GM12878 (cell line): Measurements from ENCODE around the gene OR2W3. TPM values are rescaled to one million over a fixed set of nuclear protein-coding genes. Genes with fewer than 3 reads are reported as not detected.

Experiments used
- ATAC-seq: fragments of 200-7000 bp; cut with Tn5 transposase; 3 replicates; pipeline ENCODE4 v1.9.1; 2020; ENCODE audit warnings: mild to moderate bottlenecking, moderate library complexity
- BruUV-seq: library from RNA; stranded (reverse); fragments of 400-500 nt; replicated peaks from 2 replicates; lab custom pipeline; 2021; lab: Mats Ljungman, UMichigan
- CTCF ChIA-PET: fragments of 300-600 bp; sonication (Branson Sonifier 250); formaldehyde crosslinking; extraction: SDS; loops from one replicate; lab custom pipeline; 2021; ENCODE audit warnings: inconsistent platforms; lab: Yijun Ruan, JAX
- POLR2A ChIA-PET: fragments of 350-600 bp; formaldehyde crosslinking; extraction: SDS; loops from one replicate; lab custom pipeline; 2021; ENCODE audit warnings: inconsistent platforms; lab: Charles Lee
- RAD21 ChIA-PET: fragments of 300-600 bp; sonication (Branson Sonifier 250); formaldehyde crosslinking; loops from one replicate; lab custom pipeline; 2023; ENCODE audit warnings: antibody characterized with exemption; ENCODE audit not compliant: unreplicated experiment; lab: Charles Lee
- SMC1A ChIA-PET: fragments of 300-600 bp; sonication (Branson Sonifier 250); formaldehyde crosslinking; loops from one replicate; lab custom pipeline; 2023; ENCODE audit not compliant: unreplicated experiment, uncharacterized antibody; lab: Charles Lee
- DNase-seq: peaks from one replicate; pipeline ENCODE4 v3.0.0-alpha.2; 2011; ENCODE audit warnings: low read depth, low spot score
- FAIRE-seq: peaks from 3 replicates; lab custom pipeline; 2011; peaks lifted over from hg19 to GRCh38; lab: Jason Lieb, UNC
- H2AFZ ChIP-seq: 2 replicates; pipeline ENCODE4 v1.6.0; 2011; ENCODE audit warnings: low read depth, low read length, control low read depth; ENCODE audit not compliant: control insufficient read depth
- H3K27ac ChIP-seq: 2 replicates; pipeline ENCODE4 v1.5.1; 2011; ENCODE audit warnings: control low read depth; ENCODE audit not compliant: control insufficient read depth, insufficient read depth
- H3K27me3 ChIP-seq, 2 experiments: replicated peaks in 1 of 2; 2 replicates each; pipeline versions ENCODE4 v1.6.0 to v1.6.1; 2011; ENCODE audit warnings: low read length in 1 of 2; ENCODE audit not compliant: control insufficient read depth in 2 of 2, insufficient read depth in 2 of 2
- H3K36me3 ChIP-seq, 2 experiments: 2 replicates each; pipeline ENCODE4 v1.5.1; 2011; ENCODE audit warnings: low read length in 1 of 2; ENCODE audit not compliant: control insufficient read depth in 2 of 2, insufficient read depth in 2 of 2
- H3K4me1 ChIP-seq: 2 replicates; pipeline ENCODE4 v1.6.1; 2011; ENCODE audit warnings: mild to moderate bottlenecking, low read length, moderate library complexity, mixed read lengths; ENCODE audit not compliant: control insufficient read depth, insufficient read depth
- H3K4me2 ChIP-seq: 2 replicates; pipeline ENCODE4 v1.6.0; 2011; ENCODE audit warnings: control low read depth; ENCODE audit not compliant: control insufficient read depth, insufficient read depth
- H3K4me3 ChIP-seq: fragments of 200-600 bp; sonication (generic); 2 replicates; pipeline ENCODE4 v1.5.1; 2016
- H3K79me2 ChIP-seq: 2 replicates; pipeline ENCODE4 v1.6.0; 2011; ENCODE audit warnings: low read length; ENCODE audit not compliant: control insufficient read depth, insufficient read depth
- H3K9ac ChIP-seq: 2 replicates; pipeline ENCODE4 v1.8.0; 2011; ENCODE audit warnings: low read length, control low read depth, mixed read lengths; ENCODE audit not compliant: control insufficient read depth, insufficient read depth
- H3K9me3 ChIP-seq: replicated peaks from 3 replicates; pipeline ENCODE4 v1.5.1; 2011; ENCODE audit warnings: mild to moderate bottlenecking, low read length; ENCODE audit not compliant: control insufficient read depth, insufficient read depth
- H4K20me1 ChIP-seq: 2 replicates; pipeline ENCODE4 v1.6.0; 2011; ENCODE audit not compliant: control insufficient read depth, insufficient read depth
- CBX5 ChIP-seq: sonication (generic); IDR thresholded peaks from 2 replicates; pipeline ENCODE4 v1.6.1; 2016; ENCODE audit warnings: low read depth, moderate library complexity, mild to moderate bottlenecking, inconsistent platforms
- NR2C2 ChIP-seq: IDR thresholded peaks from 2 replicates; pipeline ENCODE4 v1.6.1; 2011; ENCODE audit warnings: borderline replicate concordance, low read depth; ENCODE audit not compliant: control insufficient read depth, insufficient read length
- RAD21 ChIP-seq: IDR thresholded peaks from 2 replicates; pipeline ENCODE4 v1.6.1; 2011; ENCODE audit warnings: mild to moderate bottlenecking, low read depth, low read length, moderate library complexity; ENCODE audit not compliant: insufficient read depth
- WGBS: methylation state at CpG from one replicate; pipeline ENCODE4 v1.1.6; 2016; ENCODE audit warnings: low lambda C conversion rate; ENCODE audit not compliant: insufficient replicate concordance, insufficient coverage; ENCODE audit errors: missing lambda C conversion rate; 5-methylcytosine and 5-hydroxymethylcytosine counted together
- in situ Hi-C: fragments of 300-500 bp; cut with MboI; formaldehyde crosslinking; loops from 9 replicates; pipeline ENCODE4 v1.14.3; 2018; ENCODE audit warnings: mixed read lengths
- intact Hi-C: fragments of 100-400 bp; cut with micrococcal nuclease; formaldehyde crosslinking; loops from one replicate; pipeline ENCODE4 v1.14.2; 2022; ENCODE audit not compliant: unreplicated experiment
- polyA plus RNA-seq, 11 experiments: library from polyadenylated mRNA; depleted of rRNA in 4 of 11; unstranded in 6 of 11; stranded (reverse) in 5 of 11; fragments of >200 nt; fragmentation: Nextera tagmentation in 4 of 11; fragmentation: Illumina TruSeq in 1 of 11; extraction: Ambion mirVana in 4 of 11; extraction: Trizol in 1 of 11; gene quantifications; 1 replicate in 1 of 11; 2 replicates in 10 of 11; pipeline versions ENCODE4 v1.2.1 to v1.2.3, GENCODE V29; 2011 to 2016; ENCODE audit warnings: inconsistent platforms in 2 of 11, missing spikeins in 2 of 11, low read depth in 1 of 11
- total RNA-seq, 4 experiments: library from RNA; depleted of rRNA in 3 of 4; stranded (reverse); fragments of >200 nt in 3 of 4; fragmentation: Illumina TruSeq in 1 of 4; extraction: Trizol in 1 of 4; gene quantifications; 2 replicates each; pipeline versions ENCODE4 v1.2.1 to v1.2.3, GENCODE V29; 2013 to 2021
- TF ChIP-seq, protein P1 (sequence below): fragments of 450-650 bp; formaldehyde crosslinking; IDR thresholded peaks from 2 replicates; pipeline ENCODE4 v1.5.0; 2022; ENCODE audit warnings: mild to moderate bottlenecking, missing genetic modification characterization

Gene OR2W3
- total and polyA plus RNA-seq, 10 of the 15 experiments (the other 5 are each of a cell fraction or from before 2014, with no cell fraction given), result not detected

DNA sequence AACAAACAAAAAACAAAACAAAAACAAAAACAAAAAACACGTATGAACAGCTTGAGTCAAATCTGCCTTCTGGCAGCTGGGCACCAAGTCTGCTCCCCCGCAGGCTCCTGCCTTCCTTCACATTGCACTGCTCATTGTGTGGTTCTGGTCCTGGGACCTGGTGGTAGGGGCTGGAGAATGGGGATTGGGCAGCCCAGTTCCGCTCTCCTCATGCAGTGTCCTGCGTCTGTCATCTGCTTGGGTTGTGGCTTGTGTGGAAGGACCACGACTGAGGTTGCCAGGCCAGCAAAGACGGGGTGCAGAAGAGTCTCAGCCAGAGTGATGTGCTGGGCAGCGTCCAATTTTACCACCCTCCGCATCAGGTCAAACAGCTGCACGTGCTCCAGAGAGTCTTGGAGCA is 40.4 kb downstream of the OR2W3 start:
- ChIA-PET RAD21 (no interaction called here), POLR2A (no interaction called here), SMC1A (no interaction called here), CTCF (no interaction called here)
- no peaks in the 10 kb centered on the region; the same call in 2 of the 3 replicates for H3K9me3 ChIP-seq
- intact Hi-C loops (loop anchor here (5.0 to 10.0 kb wide), 2 partner anchors 307 to 749 kb away; no protein-coding TSS in a partner anchor), in situ Hi-C loops (no loop called here)
- H4K20me1 ChIP-seq, result no peaks in the 10 kb centered on the region
- no peak overlapping the region for H3K9ac ChIP-seq
- H2AFZ ChIP-seq, result no peak overlapping the region
- FAIRE-seq, result no peak
- no peak for ATAC-seq
- DNase-seq, result no peak
- no peak overlapping the region for H3K4me2 ChIP-seq
- 92% methylated on average over 9 of the region's 9 CpGs for WGBS
- no peaks in the 10 kb centered on the region for H3K36me3 ChIP-seq
- no peak overlapping the region for H3K27ac ChIP-seq
- no peaks in the 10 kb centered on the region for H3K27me3 ChIP-seq
- H3K4me3 ChIP-seq, result no peak overlapping the region
- TF ChIP-seq, protein P1, sequence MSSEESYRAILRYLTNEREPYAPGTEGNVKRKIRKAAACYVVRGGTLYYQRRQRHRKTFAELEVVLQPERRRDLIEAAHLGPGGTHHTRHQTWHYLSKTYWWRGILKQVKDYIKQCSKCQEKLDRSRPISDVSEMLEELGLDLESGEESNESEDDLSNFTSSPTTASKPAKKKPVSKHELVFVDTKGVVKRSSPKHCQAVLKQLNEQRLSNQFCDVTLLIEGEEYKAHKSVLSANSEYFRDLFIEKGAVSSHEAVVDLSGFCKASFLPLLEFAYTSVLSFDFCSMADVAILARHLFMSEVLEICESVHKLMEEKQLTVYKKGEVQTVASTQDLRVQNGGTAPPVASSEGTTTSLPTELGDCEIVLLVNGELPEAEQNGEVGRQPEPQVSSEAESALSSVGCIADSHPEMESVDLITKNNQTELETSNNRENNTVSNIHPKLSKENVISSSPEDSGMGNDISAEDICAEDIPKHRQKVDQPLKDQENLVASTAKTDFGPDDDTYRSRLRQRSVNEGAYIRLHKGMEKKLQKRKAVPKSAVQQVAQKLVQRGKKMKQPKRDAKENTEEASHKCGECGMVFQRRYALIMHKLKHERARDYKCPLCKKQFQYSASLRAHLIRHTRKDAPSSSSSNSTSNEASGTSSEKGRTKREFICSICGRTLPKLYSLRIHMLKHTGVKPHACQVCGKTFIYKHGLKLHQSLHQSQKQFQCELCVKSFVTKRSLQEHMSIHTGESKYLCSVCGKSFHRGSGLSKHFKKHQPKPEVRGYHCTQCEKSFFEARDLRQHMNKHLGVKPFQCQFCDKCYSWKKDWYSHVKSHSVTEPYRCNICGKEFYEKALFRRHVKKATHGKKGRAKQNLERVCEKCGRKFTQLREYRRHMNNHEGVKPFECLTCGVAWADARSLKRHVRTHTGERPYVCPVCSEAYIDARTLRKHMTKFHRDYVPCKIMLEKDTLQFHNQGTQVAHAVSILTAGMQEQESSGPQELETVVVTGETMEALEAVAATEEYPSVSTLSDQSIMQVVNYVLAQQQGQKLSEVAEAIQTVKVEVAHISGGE (CRISPR knock-in tag), result no peak
- TF ChIP-seq CBX5 (no peak), NR2C2 (no peak), RAD21 (no peak)
- H3K79me2 ChIP-seq, result no peaks in the 10 kb centered on the region
- BruUV-seq, result no TSS peak
- H3K4me1 ChIP-seq, result no peaks in the 10 kb centered on the region
